PFSK-1 (cell line): Measurements from ENCODE around the gene TLCD2.

Source experiments
- FOXP2 ChIP-seq: optimal IDR thresholded peaks from 2 replicates; pipeline ENCODE3; 2011; ENCODE audit warnings: borderline replicate concordance, control low read depth, inconsistent platforms; ENCODE audit not compliant: insufficient read depth; ENCODE audit errors: extremely low read length, extremely low read depth
- POLR2AphosphoS5 ChIP-seq: IDR thresholded peaks from 2 replicates; pipeline ENCODE4 v1.6.1; 2012; ENCODE audit warnings: low read depth, mild to moderate bottlenecking, control low read depth, low read length, moderate library complexity
- SIN3A ChIP-seq: IDR thresholded peaks from 2 replicates; pipeline ENCODE4 v1.6.1; 2012; ENCODE audit warnings: mild to moderate bottlenecking, low read length, moderate library complexity, borderline replicate concordance; ENCODE audit not compliant: insufficient read depth
- TAF1 ChIP-seq: IDR thresholded peaks from 2 replicates; pipeline ENCODE4 v1.6.1; 2012; ENCODE audit warnings: low read length, control low read depth, borderline replicate concordance; ENCODE audit not compliant: insufficient read depth
- TF ChIP-seq, protein P1 (sequence below), 2 experiments: IDR thresholded peaks; 2 replicates each; pipeline versions ENCODE4 v1.6.1 to v1.8.0; 2011 to 2012; ENCODE audit warnings: low read depth in 2 of 2, low read length in 2 of 2, control low read depth in 1 of 2, inconsistent platforms in 1 of 2, mild to moderate bottlenecking in 1 of 2, moderate library complexity in 1 of 2; ENCODE audit not compliant: insufficient read depth in 1 of 2

The TLCD2 gene

GRCh38 chr17:1737531-1738291 is 27.5 kb upstream of the TLCD2 start:
- TF ChIP-seq SIN3A (no peak), FOXP2 (no peak), POLR2AphosphoS5 (no peak), TAF1 (no peak)
- TF ChIP-seq, protein P1, sequence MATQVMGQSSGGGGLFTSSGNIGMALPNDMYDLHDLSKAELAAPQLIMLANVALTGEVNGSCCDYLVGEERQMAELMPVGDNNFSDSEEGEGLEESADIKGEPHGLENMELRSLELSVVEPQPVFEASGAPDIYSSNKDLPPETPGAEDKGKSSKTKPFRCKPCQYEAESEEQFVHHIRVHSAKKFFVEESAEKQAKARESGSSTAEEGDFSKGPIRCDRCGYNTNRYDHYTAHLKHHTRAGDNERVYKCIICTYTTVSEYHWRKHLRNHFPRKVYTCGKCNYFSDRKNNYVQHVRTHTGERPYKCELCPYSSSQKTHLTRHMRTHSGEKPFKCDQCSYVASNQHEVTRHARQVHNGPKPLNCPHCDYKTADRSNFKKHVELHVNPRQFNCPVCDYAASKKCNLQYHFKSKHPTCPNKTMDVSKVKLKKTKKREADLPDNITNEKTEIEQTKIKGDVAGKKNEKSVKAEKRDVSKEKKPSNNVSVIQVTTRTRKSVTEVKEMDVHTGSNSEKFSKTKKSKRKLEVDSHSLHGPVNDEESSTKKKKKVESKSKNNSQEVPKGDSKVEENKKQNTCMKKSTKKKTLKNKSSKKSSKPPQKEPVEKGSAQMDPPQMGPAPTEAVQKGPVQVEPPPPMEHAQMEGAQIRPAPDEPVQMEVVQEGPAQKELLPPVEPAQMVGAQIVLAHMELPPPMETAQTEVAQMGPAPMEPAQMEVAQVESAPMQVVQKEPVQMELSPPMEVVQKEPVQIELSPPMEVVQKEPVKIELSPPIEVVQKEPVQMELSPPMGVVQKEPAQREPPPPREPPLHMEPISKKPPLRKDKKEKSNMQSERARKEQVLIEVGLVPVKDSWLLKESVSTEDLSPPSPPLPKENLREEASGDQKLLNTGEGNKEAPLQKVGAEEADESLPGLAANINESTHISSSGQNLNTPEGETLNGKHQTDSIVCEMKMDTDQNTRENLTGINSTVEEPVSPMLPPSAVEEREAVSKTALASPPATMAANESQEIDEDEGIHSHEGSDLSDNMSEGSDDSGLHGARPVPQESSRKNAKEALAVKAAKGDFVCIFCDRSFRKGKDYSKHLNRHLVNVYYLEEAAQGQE (IDR thresholded peaks at IDR 0.05; ENCODE audit: insufficient read depth in 1 of 2, low read depth in 2 of 2, low read length in 2 of 2), result no peak

DNA sequence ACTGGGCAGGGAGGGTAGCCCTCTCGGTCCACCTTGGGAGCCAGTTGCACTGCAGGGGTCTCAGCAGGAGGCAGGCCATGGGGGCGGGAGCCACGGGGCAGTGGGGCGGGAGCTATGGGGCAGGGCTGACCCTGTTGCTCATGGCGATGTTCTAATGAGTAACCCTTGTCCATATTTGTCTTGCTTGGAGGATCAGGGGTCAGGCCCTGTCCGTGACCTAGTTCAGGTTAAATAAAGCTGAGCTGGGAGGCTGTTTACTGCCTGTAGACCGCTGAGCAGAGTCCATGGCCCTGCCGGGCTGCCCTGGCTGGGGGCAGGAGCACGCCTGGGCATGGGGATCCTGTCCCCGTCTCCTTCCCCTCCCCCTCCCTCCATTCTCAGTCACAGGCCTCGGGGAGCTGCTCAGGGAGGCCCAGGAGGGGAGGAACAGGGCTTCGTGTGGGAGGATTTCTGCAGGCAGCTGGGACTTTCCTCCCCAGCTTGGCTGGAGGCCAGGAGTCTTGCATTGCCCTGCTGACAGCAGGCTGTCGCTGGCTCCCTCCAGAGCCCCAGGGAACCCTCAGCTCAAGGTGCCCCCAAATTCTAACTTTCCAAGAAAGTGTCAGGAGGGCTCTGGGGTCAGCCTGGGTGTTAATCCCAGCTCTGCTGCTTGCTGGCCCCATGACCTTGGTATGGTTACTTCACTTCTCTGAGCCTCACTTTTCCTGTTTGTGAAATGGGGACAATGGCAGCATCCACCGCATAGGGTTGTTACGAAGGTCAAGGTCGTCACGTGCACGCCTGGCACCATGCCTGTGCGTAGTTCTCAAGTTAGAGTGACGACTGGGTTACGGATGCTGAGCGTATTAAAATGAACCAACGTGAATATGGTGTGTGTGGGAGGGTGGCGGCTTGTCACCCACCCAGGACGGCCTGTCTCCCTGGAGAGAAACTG is 26.4 kb upstream of the TLCD2 start:
- peak; percentile 10 for TF ChIP-seq FOXP2
- TF ChIP-seq TAF1, result no peak
- TF ChIP-seq, protein P1 (IDR thresholded peaks at IDR 0.05; ENCODE audit: insufficient read depth in 1 of 2, low read depth in 2 of 2, low read length in 2 of 2), result 0 out of 4 replicates have a peak, but pooled peaks of 1 of the 2 experiments have one; percentile 22
- TF ChIP-seq SIN3A, result no peak
- TF ChIP-seq POLR2AphosphoS5, result no peak

GRCh38 chr17:1735834-1736347 is 25.7 kb upstream of the TLCD2 start:
- TF ChIP-seq FOXP2 (no peak), SIN3A (no peak), POLR2AphosphoS5 (no peak), TAF1 (no peak)
- TF ChIP-seq, protein P1 (IDR thresholded peaks at IDR 0.05; ENCODE audit: insufficient read depth in 1 of 2, low read depth in 2 of 2, low read length in 2 of 2), result no peak

- no peak for TF ChIP-seq POLR2AphosphoS5
- TF ChIP-seq TAF1, result no peak
These were observed 25.2 kb upstream of the TLCD2 start for GRCh38 chr17:1735418-1735817.

DNA sequence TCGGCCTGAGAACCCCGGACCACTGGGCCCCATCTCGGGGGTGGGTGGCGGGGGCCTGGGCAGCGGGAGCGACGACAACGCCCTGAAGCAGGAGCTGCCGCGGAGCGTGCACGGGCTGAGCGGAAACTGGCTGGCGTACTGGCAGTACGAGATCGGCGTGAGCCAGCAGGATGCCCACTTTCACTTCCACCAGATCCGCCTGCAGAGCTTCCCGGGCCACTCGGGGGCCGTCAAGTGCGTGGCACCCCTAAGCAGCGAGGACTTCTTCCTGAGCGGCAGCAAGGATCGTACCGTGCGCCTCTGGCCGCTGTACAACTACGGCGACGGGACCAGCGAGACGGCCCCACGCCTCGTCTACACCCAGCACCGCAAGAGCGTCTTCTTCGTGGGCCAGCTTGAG is 23.6 kb upstream of the TLCD2 start:
- TF ChIP-seq POLR2AphosphoS5 (no peak), SIN3A (no peak), FOXP2 (peak; percentile 11), TAF1 (no peak)
- TF ChIP-seq, protein P1 (IDR thresholded peaks at IDR 0.05; ENCODE audit: insufficient read depth in 1 of 2, low read depth in 2 of 2, low read length in 2 of 2), result no peak
